ENCODE data around the gene SCN5A.

Gene SCN5A

DNA sequence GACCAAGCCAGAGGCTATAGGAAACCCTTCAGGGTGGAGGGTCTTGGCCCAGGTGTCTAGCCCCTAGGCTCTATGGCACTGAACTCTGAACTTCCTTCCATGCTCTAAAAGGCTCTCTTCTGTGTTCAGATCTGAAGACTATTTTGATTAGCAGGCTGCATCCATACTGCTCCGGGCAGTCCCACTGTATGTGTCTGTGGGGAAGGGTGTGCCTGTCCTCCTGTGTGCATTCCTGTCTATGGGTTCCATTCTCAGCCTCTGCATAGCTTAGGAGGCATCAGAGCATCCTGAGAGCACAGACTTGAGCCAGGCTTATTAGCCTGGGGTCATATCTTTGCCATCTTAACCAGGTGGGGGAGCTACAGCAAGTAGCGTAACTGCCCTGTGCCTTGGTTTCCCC lies 115.3 kb downstream of the SCN5A start:
- no peak for DNase-seq

DNA sequence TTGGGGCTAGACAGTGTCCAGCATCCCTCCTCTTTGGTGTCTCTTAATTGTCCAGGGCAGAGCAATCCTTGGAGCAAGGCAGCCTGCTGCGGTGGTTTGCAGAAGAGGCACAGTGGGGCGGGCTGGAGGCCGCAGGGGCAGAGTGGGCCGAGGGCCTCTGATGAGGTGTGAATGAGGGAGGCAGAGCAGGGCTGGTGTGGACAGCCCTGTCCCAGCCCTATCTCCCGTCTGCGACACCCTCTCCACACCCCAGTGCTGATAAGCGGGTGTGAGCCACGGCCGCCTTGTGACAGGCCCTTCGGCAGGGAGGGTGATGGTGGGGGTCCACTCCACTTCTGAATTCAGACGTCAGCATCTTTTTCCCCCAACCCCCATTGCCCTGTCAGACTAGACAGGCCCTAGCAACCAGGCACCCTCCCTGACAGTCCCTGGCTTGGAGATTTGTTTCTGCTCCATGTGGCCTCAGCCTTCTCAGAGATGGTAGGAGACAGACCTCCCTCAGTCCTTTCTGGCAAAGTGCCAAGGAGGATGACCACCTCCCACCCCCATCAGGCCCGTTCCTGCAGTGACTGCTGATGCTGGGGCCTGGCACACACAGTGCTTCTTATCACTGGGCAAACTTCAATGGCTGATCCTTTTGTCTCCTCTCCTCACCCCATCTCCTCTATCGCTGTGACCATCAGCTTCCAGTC lies 116.1 kb downstream of the SCN5A start:
- no peak for DNase-seq

DNA sequence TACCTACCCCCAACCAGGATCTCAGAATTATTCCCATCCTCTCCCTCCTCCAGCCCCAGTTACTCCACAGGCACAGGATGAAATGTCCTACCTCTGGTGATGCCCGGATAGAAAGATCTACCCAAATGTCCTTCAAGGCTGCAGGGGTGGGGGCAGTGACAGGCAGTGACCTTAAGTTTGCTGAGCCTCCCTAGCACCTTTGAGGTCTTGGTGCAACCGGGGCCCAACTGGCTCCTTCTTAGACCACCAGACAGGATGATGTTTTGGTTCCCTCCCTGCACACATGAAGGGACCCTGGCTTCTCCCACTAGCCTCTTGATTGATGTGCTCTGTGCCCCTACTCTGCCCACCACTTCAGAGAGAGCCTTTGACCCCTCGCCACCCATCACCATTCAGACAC lies 117.0 kb downstream of the SCN5A start:
- DNase-seq = no peak

DNA sequence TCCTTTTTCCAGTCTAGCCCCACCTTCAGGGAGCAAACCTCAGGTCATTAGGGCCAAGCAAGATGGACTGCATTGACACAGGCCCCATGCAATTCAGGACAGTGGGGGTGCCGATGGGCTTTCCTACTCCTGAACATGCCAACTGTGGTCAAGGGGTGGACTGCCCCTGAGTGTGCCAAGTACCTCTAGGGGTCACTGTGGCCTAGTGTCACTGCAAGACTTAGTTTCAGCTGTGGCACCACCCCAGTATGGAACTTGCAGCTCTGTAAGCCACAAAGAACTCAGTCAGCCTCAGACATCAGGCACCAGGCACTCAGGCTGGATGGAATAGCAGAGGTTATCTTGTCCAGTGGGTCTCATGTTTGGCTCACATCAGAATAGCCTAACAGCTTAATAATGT lies 121.0 kb downstream of the SCN5A start:
- DNase-seq = no peak

DNA sequence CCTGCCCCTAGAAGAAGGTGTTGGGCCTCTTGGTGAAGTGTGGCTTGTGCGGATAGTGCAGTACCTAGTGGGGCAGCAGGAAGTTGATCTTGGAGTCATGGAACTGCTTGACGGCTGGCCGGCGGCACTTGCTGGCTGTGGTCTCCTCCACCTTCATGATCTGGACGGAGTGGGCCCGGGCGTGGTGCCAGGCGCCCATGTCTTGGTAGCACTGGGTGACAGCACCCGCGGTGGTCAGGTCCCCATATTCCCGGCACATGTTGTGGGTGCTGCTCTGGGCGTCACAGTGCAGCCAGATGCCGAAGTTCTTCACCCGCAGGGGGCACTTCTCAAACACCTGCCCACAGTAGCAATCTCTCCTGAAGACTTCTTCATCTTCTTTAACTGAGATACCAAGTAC lies 122.7 kb downstream of the SCN5A start:
- DNase-seq = no peak

DNA sequence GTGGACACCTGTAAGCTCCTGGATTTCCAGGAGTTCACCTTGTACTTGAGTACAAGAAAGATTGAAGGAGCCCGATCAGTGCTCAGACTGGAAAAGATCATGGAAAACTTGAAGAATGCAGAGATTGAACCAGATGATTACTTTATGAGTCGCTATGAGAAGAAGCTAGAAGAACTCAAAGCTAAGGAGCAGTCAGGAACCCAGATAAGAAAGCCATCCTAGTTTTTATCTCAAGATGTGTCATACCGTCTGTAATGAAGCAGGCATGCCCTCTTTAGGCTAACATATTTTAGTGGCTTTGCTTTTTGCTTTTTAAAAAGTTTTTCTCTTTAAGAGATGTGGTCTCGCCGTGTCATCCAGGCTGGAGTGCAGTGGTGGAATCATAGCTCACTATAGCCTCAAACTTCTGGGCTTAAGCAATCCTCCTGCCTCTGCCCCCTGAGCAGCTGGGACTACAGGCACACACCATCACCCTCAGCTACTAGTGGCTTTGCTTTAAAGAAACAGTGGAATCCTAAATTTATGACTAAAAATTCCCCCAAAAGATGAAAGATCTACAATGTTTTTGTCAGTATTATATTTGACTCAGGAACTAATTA lies 125.2 kb downstream of the SCN5A start:
- DNase-seq = no peak

DNA sequence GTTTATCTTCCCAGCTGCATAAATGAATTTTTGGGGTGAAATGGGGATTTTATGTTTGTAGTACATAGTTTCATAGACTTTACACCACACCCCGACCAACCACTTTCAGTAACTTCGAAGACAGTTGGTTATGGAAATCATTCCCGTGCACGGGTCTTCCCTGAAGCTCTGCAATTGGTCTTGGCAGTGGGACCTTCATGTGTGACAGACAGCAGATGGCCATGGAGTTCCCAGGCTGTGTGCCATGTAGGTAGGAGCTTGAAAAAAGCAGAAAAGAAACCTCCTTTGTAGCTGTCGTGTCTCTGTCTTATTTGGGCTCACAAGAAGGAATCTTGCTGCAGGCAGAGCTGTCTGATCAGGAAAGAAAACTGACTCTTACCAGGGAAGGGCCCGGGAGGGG lies 127.5 kb downstream of the SCN5A start:
- no peak for DNase-seq

DNA sequence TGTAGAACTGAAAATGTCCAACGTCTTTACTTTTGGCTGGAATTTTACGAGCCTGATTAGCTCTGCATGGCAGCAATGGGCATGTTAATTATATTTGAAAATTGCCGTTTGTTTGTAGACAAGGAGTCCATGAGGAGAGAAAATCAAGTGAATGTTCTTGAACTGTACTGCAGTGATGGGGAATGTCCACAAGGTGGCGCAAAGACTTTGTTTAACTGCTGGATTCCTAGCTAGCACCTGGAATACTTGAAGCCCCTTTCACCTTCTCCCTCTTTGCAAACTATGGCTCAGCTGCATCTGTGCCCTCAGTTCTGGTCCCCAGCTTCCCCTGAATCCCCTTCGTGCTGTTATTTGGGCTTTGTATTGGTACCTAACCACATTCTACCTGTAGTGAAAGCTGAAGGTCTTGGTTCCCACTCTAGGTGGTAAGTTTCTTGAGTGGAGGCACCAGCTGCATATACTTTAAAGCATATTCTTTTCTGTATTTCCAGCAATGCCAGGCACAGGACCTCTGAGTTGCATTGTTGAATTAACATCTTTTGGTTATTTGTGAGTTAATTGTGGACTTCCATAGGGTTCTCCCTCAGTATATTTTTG lies 128.0 kb downstream of the SCN5A start:
- DNase-seq = peak; percentile 61 to 72

DNA sequence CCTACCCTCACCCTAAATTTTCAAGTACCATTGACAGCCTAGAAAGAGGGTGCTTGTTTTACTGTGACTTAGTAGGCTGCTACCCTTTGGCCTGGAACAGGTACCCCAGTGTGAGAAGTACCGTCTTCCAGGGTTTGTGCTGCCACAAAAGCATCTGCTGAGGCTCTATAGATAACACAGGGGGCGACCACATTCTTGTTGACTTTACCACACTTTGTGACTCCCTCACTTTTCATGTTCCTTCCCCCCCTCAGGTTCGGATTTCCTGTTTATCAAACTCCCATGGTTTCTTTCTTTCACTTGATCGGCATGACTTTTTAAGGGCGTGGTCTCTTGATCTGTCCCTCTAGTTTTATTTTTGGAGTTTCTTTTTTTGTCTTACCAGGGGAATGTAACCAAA lies 129.8 kb downstream of the SCN5A start:
- peak in 1 of 2 donors; percentile 64 for DNase-seq

DNA sequence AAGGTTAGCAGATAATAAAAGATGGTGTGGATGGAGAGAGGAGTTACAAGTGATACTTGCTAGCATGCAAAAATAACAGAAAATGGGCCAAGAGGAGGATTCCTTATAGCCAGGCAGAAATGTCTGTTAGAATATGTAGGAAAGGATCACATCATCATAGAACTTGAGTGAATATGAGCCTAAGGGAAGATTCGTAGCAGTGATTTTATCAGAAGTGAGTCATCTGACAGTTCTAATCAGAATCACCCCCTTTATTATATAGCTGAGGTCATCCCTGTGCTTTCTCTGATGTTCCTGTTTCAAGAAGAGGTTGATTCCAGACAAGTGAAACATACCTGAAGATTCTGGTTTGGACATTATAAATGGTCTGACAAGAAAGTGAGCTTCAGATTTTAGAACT lies 130.5 kb downstream of the SCN5A start:
- DNase-seq = no peak

DNA sequence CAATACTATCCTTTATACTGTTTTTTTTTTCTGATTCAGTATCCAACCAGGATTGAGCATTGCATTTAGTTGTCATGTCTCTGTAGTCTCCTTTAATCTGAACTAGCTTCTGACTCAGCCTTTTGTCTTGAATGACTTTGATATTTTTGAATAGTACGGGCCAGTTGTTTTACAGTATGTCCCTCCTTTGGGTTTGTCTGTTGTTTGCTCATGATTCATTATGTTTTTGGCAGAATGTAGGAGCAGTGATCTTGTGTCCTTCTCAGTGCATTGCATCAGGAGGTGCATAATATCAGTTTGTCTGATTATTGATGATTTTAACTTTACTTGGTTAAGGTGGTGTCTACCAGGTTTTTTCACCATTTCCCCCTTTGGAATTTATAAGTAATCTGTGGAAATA lies 132.8 kb downstream of the SCN5A start:
- DNase-seq = no peak

DNA sequence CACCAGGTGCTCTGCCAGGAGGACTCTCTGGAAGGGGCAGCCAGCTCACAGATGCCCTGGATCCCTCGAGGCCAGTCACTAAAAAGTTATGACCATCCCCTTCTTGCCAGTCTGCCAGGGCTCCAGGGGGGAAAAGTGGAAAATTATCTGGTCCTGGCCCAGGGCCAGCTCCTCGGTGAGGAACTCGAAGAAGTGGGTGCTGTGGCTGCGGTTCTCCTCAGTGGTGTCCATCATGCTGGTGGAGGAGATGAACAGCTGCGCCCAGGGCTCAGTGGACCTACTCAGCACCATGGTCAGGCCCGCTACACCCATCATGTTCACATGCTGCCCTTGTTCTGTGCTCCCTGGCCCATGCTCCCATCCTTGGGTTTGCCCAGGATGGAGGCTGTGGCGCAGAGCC lies 134.1 kb downstream of the SCN5A start:
- no peak for DNase-seq

DNA sequence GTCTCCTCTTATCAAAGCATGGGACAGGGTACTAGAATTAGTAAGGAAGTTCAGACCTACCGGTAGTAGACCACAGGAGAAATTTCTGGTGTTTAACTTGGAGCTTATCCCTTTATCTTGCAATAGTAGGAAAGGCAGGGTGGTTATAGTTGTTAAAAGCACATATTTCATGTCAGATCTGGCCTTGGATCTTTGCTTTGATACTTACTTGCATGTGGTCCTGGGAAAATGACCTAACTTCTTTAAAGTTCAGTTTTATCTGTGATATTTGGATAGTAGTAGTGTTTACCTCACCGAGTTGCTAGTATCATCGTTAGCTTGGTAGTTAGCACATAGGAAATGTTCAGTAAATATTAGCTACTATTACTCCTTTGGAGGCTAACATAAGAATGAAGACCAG lies 137.9 kb downstream of the SCN5A start:
- no peak for DNase-seq

DNA sequence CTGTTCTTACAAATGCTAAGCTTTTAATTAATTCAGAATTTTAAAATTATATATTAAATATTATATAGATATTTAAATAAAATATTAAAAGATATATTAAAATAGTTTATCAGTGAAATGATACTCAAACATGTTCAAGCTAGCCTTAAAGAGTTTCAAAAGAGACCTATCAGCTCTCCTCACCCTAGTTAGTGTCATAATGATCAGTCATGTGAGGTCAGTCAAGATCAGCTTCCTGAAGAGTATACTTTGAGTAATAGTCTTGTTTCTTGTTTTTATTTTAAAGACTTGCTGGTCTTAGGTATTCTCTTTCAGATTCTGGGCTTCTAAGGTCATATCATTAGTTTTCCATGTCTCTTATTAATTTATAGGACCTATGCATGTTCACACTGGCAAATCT lies 138.9 kb downstream of the SCN5A start:
- no peak for DNase-seq

DNA sequence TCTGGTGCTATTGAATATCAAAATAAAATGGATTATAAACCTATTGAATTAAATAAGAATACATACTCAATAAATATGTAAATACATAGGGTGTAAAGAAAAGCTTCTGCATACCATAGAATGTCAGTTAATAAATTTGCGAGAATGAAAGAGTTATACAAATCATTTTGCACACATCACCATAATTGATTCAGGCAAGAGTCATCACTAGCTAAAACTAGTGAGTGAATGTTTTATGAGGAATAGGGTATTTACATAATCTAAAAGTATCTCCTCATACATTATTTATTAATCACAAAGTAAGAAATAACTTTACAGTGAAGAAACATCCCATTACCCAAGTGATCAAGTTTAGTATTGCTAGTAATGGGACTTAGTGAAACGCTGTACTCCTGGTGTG lies 139.8 kb downstream of the SCN5A start:
- DNase-seq = no peak

DNA sequence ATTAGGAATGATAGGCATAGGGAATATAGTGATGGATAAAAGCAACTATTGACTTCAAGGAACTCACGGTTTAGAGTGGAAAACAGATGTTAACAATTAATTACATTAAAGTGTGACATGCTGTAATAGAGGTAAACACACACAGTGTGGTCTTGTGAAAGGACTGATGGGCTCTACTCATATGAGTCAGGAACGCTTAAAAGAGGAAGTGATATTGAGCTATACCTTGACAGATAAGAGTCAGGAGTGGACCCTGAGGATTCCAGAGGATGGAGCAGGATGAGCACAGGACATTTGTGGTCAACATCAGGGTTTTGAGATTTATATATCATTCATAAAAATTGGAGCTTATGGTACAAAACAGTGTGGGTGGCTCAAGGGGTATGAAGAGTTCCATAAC lies 142.4 kb downstream of the SCN5A start:
- no peak for DNase-seq

DNA sequence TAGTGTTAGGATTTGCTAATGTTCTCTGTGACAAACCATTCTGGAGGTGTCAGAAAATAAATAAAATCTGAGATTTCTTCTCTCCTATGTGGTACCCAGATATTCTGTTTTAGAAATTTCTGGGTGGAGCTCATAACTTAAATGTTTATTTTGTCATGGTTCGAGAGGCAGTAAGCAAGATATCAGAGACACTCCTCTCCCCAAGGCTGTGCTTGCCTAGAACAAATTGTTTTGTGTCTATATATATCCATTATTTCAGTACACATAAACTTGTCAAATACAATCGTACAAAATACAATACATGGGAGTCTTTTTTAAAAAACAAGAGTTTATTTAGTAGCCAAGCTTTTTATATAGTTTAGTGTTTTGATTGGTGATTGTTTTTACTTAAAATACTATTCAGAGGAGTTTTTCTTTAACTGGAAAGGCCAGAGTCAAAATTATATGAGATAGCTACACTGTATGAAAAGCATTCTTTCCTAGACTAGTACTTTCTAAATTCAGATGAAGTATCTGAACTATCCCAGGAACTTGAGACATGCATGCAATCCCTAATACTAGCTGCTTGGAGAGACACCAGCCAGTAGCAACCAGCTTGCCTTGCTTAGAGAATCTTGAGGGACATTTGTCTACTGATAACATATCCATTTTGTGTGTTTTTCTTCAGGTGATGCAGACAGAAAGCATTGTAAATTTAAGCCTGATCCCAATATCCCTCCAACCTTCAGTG lies 148.6 kb downstream of the SCN5A start:
- no peak for DNase-seq
